Stimulated activated naive CD8-positive, alpha-beta T cell treated with anti-CD3 and anti-CD28 coated beads, Interleukin-15, Interleukin-2, amounts not matched to agents 100 U/mL and 50 U/mL, for 24 hours (primary cell): ENCODE data around the gene UBQLNL.

Experiments
- ATAC-seq: fragments of 150-1000 bp; cut with Tn5 transposase; one replicate; pipeline ENCODE4 v1.10.0; 2021
- DNase-seq: peaks from one replicate; pipeline ENCODE4 v3.0.0; 2021

UBQLNL gene

DNA sequence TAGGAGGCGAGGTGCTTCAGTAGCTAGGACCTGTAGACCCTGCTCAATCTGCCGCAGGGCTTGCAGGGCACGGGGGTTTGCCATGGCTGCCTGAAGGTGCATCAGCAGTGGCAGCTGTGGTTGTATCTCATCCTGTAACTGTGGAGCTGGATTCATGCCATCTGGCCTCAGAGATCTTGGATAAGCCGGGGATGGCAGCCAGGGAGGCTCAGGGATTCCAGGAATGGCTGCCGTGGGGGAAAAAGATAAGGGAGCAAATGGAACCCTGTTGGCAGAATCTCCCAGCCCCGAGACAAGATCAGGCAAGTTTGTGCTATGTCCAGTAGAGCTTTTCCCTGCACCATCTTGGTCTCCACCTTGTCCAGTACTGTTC is 8.6 kb downstream of the UBQLNL start:
- no peak for DNase-seq
- ATAC-seq: no peak

GRCh38 chr11:5507177-5507932 is 9.1 kb downstream of the UBQLNL start:
- DNase-seq (no peak), ATAC-seq (no peak)

DNA sequence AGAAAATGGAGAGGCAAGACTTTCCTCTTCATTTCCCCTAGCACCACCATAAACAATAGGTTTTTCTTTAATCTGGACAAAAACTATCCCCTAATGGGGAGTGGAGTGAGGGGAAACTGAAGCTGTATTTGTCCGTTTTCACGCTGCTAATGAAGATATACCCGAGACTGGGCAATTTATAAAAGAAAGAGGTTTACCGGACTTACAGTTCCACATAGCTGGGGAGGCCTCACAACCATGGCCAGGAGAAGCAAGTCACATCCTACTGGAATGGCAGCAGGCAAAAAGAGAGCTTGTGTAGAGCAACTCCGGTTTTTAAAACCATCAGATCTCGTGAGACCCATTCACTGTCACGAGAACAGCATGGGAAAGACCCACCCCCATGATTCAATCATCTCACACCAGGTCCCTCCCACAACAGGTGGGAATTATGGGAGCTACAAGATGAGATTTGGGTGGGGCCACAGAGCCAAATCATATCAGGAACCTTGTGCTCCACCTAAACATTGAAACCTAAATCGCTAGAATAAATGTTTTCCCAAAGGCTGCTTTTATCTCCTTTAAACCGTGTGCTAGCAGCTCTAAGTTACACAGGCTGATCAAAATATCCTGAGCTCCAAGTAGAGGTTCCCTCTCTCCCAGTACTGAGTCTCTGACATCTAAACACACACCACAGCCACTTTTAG is 11.0 kb downstream of the UBQLNL start:
- ATAC-seq: no peak

GRCh38 chr11:5504403-5504921 is 12.0 kb downstream of the UBQLNL start:
- ATAC-seq: no peak
- no peak for DNase-seq

More for the DNA sequence above, 11.0 kb downstream of the UBQLNL start:
- DNase-seq: no peak

DNA sequence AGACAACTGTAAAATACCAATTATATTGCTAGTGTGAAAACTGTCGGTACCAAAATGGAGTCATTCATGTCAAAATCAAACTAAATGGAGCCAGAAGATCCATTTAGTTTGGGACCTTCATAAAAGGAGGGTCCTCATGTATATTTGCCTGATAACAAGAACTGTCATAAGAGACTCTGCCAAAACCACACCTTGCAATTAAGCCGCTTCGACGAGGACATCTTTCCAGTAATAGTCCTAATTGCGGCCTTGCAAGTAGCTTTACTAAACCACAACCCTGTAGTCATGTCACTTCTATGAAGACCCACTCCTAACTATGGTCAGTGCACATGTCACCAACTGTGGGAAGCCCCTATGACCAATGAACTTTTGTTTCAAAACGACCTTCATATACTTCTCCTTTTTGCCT is 16.1 kb downstream of the UBQLNL start:
- no peak for ATAC-seq
- no peak for DNase-seq

GRCh38 chr11:5499671-5500070 is 16.8 kb downstream of the UBQLNL start:
- no peak for DNase-seq
- ATAC-seq: no peak

GRCh38 chr11:5489576-5490357 is 26.7 kb downstream of the UBQLNL start:
- ATAC-seq (no peak), DNase-seq (no peak)

GRCh38 chr11:5488798-5489399 is 27.6 kb downstream of the UBQLNL start:
- DNase-seq (no peak), ATAC-seq (no peak)

- ATAC-seq: no peak
- DNase-seq: no peak
Observed at GRCh38 chr11:5488385-5488784, 28.1 kb downstream of the UBQLNL start, which contains the start of gene OR52D1. Gene OR52D1, plus strand, starts transcription at chr11:5488685. Its CDS starts 22 bp downstream, at chr11:5488707.

DNA sequence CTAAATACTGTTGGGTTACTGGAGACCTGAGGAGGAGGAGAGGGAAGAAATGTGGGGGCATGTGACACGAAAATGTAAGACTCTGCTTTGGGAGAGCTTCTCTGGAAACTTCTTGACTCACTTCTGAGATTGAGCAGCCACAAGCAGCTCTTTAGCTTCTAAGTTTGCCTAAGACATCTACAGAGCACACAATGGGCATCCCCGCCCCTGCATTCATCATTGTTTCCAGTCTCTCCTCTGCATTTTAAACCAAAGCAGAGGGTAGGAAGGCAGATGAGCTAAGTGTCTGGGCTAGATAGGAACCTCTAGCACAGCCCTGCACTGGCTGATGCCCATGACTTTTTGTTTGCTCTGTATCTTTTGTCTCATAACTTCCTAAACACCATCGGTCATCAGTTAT is 30.1 kb downstream of the UBQLNL start:
- peak; percentile 94 for ATAC-seq
- peak; percentile 24 for DNase-seq

- DNase-seq (no peak), ATAC-seq (no peak)
Observed at GRCh38 chr11:5486003-5486402, 30.5 kb downstream of the UBQLNL start.

DNA sequence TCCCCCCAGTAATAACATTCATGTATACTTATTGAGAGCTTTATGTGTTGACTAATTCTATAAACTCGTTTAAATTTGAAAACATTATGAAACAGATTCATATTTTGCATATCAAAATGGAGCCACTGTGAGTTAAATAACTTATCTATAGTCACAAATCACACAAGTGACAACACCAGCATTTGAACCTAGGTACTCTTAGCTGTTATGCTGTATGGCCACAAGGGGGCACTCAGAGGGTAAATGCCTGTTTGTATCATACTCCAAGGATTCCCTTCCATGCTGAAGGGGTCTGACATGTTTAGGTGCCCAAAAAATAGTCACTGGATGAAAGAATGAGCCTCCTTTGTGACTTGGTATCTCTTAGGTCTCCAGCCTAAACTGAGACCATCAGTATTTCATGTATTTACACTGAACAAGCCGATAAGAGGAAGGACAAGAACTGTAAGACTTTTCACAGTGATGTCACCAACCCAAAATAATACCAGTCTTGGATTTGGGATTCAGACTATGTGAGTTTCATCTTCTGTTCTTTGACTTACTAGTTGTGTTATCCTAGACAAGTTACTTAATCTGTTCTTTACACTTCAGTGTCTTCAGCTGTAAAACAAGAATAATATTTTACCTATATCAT is 40.2 kb downstream of the UBQLNL start:
- DNase-seq (peak; percentile 43), ATAC-seq (peak; percentile 49)

GRCh38 chr11:5473921-5474320 is 42.6 kb downstream of the UBQLNL start:
- no peak for DNase-seq
- ATAC-seq: no peak

- ATAC-seq (no peak), DNase-seq (no peak)
Observed at GRCh38 chr11:5467527-5467926, 49.0 kb downstream of the UBQLNL start.
